Stimulated activated CD8-positive, alpha-beta memory T cell treated with anti-CD3 and anti-CD28 coated beads, Interleukin-4, amount 100 ng/mL, for 24 hours (primary cell): Measurements from ENCODE around the gene TP53AIP1.
"Not testable (repeated sequence)": the region's sequence is repeated elsewhere in the genome, so short reads cannot be mapped to it uniquely, and the experiment has no call there.

Source experiments
- DNase-seq: peaks from one replicate; pipeline ENCODE4 v3.0.0-alpha.2; 2020; ENCODE audit warnings: low read depth

TP53AIP1 gene

DNA sequence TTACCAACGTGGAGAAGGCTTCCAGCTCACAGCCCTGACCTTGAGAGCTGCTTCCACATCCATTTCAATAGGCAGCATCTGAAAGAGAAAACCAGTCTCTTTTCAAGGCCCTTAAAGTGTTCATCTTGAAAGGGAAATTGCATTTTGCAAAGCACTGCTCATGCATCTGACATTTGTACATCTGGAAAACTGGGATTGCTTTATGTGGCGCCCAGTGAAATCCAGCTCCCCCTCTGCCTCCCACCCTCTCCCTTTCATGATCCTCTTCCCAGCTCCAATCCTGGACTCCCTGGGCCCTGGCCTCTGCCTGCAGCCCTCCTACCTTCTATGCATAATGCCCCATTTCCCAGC is 17.4 kb downstream of the TP53AIP1 start:
- no peak for DNase-seq

DNA sequence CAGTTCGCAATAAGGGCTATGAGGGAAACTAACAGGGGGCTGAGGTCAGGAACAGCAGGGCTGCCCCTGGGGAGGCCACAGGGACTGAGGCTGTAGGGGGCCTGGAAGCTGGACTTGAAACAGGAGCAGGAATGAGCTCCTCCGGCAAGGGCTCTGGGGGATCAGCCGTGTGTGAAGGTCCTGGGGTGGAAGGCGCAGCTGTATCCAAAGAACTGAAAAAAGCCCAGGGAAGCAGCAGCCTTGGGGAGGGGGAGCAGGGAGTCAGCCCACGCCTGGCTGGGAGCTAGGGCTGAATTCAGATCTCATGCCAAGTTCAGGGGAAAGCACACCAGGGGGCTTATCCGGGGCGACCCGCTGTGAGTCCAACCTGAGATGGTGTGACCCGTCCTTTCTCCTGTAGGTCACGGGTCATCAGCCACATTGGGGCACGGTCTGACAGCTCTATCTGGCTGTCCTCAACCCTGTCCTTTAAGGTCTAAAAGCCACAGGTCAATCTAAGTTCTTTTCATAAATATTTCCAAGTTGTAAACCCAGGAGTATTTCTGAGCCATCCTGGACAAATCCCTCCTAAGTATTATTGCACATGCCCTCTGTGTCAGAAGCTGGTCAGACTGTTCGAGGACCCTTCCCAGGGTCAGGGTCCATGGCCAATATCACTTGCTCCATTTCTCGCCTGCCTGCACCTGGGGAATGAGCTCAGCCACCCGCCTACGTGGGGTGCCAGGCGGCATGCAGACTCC is 18.0 kb downstream of the TP53AIP1 start:
- DNase-seq: no peak

DNA sequence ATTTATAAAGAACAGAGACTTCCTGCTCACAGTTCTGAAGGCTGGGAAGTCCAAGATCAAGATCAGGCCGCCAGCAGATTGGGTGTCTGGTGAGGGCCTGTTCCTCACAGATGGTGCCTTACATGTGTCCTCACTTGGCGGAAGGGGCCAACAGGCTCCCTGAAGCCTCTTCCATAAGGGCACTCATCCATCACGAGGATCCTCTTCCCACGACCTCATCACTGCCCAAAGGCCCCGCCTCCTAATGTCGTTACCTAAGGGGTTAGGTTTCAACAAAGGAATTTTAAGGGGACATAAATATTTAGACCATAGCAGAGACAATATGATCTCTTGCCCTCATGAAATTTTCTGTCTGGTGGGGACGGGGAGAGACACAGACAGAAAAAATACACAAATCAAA is 18.6 kb downstream of the TP53AIP1 start:
- DNase-seq: no peak

DNA sequence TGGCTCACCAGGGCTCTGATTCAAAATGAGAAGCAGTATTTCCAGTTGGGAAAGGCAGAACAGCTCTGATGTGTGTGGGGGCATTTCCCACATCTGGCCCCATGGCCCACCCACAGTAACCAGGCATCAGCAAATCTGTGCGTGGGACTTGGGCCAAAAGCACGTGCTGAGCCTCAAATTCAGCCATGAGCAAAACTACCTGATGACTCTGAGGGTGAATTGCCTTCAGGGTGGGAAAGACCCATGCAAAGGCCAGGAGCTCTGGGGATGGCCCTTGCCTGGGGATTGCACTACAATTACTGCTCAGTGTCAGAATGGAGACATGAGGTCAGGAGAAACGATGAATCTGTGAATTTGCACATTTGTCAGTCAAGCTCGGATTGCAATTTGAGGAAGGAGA is 20.9 kb downstream of the TP53AIP1 start:
- no peak for DNase-seq

DNA sequence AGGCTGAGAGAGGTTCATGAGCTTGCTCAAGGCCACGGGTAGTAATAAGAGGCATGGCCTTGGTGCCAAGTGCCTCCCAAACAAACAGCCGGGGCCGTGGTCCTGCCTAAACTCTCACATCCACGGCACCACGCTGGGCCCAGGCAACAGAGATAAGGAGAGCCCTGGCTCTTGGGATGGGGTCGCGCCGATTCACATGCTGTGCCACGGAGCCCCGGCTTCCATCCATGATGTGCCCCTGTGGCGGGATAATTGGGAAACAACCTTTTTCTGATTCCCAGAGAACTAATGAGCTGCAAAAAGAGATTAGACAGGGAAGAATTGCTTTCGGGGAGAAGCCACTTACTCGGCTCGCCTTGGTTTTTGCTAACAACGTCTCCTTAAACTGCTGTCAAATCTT is 22.0 kb downstream of the TP53AIP1 start:
- DNase-seq: no peak

DNA sequence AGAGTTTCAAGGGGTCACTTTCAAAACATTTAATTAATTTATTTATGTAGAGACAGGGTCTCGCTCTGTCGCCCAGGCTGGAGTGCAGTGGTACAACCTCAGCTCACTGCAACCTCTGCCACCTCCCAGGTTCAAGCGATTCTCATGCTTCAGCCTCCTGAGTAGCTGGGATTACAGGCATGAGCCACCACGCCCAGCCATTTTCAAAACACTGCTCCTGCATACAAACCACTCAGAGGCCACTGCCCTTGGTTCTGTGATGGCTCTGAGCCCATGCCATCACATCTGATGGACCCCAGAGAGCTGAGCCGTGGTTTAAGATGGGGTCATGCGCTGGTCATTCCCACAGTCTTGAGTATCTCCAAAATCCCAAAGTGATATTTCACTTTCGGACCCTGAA is 23.0 kb downstream of the TP53AIP1 start:
- DNase-seq: not testable (repeated sequence)

DNA sequence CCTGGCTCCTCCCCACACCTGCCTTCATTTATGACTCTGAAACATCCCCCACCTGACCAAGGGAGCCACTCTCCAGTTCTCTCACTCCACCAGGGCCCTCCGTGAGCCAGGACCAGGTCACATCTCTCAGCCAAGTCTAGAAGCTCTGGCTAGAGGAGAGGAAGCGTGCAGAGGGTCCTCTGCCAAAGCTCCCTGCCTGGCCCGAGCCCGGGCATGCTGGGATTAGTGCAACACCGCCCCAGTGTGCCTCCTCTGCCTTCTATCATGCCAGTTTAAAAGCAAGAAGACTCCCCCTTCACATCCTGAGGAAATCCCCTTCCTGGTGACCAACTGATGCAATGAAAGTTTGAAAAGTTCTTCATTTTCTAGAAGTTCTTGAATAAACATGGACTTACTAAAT is 23.5 kb downstream of the TP53AIP1 start:
- DNase-seq: no peak

DNA sequence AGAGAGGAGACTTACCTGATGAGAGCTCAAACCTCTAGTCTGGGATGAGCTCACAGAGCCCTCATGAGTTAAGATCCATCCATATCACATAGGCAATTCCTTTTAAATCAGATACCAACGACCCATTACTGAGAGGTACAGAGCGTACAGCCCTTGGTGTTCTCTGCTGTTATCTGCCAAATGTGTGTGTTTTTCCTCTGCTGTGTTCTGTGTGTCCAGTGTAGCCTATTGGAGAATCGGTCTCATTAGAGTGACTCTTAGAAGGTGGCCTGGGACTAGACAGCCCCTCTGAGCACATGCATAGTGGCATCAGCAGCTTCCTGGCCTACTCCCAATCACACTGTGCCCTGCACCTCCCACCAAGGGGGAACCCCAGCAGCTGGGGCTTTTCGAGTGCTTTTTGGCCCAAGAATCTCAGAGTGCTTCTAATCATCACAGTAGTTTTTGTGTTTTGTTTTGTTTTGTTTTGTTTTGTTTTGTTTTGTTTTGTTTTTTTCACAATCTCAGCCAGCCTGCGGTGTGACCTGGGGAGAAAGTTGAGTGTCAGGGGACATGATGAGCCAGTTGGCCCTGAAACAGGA is 25.4 kb downstream of the TP53AIP1 start:
- DNase-seq: no peak

DNA sequence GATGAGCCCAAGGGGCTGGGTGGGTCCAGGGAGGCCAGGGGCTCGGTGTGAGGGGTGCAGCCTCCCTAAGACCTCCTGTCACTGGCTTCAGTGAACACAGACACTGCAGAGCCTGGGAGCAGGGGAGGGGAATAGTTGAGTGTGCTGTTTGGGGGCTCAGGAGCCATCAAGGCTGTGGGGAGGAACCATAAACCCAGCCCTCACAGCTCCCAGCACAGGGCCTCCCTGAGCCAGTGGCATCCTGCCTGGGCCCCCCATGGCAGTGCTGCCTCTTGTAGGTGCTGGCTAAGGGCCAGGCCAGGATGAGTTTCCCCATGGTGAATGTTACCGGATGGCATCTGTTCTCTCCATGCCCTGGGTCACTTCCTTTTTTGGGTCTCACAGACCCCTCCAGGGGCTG is 26.0 kb downstream of the TP53AIP1 start:
- no peak for DNase-seq

DNA sequence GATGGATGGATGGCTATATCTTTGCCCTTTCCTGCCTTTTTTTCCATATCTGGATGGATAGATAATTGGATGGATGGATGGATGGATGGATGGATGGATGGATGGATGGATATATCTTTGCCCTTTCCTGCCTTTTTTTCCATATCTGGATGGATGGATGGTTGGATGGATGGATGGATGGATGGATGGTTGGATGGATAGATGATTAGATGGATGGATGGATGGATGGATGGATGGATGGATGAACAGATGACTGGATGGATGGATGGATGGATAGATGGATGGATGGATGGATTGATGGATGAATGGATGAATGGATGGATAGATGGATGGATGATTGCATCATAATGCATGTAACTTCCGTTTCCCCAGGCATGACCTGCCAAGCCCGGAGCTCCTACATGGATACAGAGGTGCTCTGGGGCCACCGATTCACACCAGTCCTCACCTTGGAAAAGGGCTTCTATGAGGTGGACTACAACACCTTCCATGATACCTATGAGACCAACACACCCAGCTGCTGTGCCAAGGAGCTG is 26.6 kb downstream of the TP53AIP1 start:
- DNase-seq: no peak

DNA sequence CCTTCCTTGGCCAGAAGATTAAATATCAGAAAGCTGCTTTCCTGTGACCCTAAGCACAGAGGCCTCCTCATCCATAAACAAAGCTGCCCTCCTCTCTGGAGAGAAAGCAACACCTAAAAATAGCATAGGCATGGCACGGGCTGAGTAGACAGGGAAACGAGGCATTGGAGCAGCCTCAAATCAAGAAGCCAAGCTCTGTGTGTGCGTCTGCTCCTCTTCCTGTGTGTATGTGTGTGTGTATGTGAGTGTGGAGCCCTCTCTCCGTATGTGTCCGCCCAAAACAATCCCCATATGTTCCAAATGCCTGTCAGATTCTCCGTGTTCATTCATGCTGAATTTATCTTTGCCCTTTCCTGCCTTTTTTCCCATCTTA is 27.5 kb downstream of the TP53AIP1 start:
- no peak for DNase-seq

DNA sequence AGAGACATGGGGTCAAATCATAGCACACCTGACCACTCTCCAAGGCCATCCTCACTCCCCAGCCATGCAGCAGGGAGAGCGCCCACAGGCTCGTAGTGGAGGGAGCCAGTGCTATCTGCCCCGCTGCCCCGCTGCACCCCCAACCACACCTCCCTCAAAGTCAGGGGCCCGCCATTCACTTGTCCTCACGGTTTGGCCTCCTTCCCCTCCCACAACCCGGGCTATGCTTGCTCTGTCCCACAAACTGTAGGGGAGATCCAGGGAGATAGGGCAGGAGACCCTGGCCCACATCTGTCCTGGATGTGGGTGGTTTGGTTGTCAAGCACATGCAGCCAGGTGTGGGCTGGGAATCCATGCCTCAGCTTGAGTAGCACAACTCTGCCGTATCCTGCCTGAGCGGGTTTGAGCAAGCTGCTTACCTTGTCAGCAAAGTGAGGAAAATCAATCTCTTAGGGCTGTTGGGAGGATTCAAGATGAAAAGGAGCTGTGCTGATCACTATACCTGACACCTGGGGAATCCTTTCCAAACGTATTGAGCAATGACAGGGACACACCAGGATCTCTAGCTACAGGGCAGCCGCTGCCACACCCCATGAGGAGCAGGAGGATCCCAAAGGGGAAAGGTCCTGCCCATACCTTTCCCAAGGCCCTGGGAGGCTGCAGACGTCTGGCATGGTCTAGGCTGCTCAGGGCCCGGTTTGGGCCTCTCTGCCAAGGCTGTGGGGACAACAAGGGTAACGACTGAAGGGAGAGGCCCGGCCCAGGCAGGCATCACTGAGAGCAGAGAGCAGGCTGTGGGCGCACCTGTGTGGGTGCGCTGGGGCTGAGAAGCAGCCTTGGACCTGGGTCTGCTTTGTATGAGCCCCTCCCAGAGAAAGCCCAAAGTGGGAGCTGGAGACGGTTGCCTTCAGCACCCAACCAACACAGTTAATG is 28.2 kb downstream of the TP53AIP1 start:
- no peak for DNase-seq

DNA sequence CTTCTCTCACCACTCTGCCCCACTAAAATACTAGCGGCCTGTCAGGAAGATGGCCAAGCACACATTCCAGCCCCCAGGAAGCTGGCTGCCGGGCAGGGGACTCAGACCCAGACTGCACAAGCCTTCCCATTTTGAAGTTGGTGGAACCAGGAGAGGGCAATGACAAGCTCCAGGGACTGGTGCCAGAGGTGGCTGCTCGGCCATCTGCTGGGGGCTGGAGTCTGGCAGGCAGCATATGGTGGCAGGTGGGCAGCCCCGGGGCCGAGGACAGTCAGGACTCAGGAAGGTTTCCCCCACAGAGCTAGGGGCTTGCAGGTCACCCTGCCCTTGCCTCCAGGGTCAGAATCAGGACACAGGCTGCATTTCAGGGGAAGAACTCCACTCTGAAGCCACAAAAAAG is 28.9 kb downstream of the TP53AIP1 start:
- DNase-seq: no peak

DNA sequence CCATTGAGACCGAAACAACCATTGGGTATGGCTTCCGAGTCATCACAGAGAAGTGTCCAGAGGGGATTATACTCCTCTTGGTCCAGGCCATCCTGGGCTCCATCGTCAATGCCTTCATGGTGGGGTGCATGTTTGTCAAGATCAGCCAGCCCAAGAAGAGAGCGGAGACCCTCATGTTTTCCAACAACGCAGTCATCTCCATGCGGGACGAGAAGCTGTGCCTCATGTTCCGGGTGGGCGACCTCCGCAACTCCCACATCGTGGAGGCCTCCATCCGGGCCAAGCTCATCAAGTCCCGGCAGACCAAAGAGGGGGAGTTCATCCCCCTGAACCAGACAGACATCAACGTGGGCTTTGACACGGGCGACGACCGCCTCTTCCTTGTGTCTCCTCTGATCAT is 31.0 kb downstream of the TP53AIP1 start:
- no peak for DNase-seq

DNA sequence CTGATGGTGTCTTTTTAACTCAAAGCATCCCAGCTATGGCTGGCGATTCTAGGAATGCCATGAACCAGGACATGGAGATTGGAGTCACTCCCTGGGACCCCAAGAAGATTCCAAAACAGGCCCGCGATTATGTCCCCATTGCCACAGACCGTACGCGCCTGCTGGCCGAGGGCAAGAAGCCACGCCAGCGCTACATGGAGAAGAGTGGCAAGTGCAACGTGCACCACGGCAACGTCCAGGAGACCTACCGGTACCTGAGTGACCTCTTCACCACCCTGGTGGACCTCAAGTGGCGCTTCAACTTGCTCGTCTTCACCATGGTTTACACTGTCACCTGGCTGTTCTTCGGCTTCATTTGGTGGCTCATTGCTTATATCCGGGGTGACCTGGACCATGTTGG is 31.4 kb downstream of the TP53AIP1 start:
- no peak for DNase-seq

DNA sequence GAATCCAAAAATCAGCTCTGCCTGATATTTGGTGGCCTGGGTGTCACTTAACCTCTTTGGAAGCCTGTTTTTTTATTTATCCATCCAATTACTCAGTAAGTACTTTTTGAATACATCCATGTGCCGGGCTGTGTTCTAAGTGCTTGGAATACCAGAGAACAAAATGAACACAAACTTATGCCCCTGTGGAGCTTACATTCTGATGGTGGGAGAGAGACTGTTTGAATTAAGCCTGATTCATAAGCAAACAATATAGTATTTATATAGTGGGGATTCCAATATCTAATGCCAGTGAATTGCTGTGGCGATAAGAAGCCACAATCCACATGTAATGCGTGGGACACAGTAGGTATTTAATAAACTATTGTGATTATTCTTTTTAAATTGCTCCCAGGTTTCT is 32.1 kb downstream of the TP53AIP1 start:
- DNase-seq: no peak

DNA sequence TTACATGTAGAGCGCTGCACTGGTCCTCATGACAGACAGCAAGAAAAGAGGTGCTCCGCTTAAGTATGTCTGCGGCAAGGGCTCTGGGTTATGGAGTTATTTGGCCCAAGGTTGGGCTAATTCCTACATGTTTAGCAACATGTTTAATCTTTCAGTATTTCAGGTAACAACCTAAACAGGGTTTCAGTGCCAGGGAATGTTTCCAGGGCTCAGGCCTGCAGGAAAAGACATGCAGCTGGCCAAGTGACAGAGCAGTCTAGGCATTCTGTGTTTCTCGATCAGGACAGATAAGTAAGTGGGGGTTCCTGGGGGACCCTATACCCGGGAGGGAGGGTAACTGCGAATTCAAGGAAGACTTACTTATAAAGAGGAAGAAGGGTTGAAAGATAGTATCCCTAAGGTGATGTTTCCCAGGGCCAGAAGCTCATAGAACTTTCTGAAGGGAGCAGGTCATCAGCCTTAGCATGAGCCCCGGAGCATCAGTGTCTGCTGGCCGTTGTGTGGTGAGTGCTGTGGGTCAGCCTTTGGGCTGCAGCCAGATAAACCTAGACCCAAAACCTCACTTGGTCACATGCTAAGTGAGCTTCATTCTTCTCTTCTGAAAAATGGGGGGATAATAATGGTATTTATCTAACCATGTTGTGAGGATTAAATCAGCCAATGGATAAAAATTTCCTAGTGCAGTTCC is 33.1 kb downstream of the TP53AIP1 start:
- no peak for DNase-seq

DNA sequence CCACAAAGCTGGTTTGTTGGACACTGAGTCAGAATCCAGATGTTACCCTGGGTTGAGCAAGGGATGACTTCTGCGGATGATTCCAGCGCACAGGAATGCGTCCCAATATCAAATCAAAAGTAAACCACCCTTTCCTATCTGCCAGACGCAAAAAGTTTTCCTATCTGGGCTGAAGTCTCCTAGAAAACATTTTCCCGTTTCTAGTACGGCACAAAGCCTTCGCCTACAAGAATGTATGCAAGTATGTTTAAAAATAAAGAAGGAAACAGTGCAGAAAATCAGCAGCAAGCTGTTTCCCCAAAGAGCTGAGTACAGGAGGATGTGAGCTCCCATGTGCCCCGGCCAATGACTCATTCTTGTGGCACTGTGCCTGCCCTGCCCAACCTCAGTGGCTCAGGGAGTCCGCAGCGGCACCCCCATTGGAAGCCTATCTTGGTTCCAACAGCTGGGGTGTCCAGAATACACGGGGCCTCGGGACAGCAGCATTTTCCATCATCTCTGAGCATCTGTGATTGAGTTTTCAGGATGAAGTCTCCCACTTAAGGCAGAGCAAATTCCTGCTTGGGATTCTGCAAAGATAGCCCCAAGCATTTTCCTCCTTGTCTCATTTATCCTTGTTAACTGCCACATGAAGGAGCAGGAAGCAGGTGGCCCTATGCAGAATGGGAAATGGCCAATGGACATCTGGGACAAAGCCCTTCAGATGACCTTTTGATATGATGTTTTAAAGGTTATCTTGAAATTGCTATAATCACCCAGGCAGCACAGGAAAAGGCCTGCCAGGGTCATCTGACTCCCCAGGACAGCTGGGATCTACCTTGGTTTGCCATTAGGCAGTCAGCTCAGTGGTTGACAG is 34.1 kb downstream of the TP53AIP1 start:
- no peak for DNase-seq

DNA sequence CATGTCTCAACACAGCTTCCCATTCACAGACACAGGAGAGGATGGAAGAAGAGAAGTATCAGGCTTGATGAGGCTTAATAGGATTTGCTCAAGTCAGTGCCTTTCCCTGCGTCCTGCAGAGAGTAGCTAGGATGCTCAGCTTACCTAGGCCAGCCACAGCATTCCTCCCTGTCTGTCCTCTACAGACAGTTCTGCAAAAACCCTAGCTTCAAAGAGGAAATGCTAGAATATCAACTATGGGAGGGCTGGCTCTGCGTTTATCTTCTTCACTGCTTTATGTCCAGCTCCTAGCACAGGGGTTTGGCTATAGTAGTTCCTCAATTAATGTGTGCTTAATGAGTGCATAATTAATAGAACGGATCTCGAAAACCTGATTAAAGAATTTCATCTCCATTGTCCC is 35.1 kb downstream of the TP53AIP1 start:
- DNase-seq: no peak

DNA sequence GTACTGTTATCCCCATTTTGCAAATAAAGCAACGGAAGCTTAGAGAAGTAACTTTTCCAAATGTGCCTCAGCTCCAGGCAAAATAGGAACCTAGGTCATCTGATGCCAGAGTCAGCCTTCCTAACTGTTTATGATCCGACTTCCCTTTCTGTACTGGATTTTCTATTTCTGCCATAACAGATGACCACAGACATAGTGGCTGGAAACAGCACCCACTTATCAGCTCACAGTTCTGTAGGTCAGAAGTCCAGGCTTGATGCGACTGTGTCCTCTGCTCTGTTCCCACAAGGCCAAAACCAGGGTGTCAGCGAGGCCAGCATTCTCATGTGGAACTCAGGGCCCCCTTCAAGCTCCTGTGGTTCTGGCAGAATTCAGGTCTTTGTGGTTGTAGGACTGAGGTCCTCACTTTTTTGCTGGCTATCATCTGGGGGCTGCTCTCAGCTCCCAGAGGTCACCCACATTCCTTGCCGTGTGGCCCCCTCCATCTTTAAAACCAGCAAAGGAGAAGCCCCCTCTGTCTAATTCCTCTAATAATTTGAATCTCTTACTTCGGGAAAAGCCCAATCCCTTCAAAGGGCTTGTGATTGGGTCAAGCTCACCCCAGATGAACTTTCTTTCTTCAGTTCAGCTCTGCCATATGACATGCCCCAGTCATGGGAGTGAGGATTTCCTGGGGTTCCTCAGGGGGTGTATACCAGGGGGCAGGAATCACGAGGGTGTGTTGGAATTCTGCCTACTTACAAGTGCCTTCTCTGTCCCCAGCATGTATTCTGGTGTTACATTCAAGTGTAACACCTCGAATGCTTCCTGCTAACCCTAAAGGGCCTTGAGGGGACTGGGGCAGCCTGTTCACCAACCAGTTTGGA is 36.3 kb downstream of the TP53AIP1 start:
- no peak for DNase-seq
